Measurements from ENCODE around the gene ITGB8.

Gene ITGB8

GRCh38 chr7:20435305-20435704 lies 104.6 kb downstream of the ITGB8 start:
- no peak for DNase-seq

DNA sequence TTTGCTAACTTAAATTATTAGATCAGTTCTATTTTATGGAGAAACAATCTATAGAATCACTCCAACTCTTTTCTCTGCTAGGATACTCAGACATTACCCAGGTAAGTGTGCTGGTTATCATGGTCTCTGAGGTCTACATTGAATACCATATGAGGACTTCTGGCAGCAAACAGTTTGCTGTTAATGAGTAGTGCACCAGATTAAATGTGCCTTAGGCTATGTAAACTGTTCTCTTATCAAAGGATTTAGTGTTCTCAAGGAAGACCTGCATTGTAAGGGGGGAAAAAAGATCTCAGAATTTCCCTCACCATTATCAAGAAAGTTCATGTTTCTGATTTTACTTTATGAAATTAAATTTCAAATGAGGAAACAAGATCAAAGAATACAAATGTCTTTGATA lies 107.5 kb downstream of the ITGB8 start:
- no peak for DNase-seq

DNA sequence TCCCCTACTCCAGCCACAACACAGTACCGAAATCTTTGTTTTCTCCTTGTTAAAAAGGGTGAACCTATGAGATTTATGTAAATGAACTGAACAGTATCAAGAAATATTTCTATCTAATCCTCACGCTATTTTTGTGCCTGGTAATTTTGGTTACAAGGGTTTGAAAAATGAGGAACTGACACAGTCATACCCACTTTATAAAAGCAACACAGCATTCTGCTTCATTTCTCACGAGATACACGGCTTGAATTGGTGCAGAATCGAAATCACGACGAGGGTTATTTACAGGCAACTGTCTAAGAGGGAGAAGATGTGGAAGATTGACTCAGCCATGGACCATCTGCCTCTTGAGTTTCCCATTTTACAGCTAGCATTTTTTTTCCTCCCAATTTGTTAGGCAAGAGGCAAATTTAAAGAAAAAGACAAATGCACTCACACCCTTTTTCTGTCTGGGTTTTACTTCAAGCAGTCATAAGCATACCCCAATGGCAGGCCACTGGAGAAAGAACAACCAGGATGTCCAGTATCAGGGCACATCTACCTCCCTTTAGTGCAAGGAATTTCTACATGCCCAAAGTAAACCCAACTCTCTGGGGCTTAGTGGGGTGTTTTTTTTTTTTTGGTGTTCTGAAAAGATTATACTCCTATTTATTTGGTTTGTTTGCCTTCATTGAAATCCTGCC lies 108.1 kb downstream of the ITGB8 start:
- DNase-seq: no peak

- no peak for DNase-seq
Observed at GRCh38 chr7:20439416-20440185, 108.9 kb downstream of the ITGB8 start.

GRCh38 chr7:20440472-20441105 lies 109.9 kb downstream of the ITGB8 start:
- DNase-seq: no peak

- no peak for DNase-seq
Observed at GRCh38 chr7:20441346-20441745, 110.6 kb downstream of the ITGB8 start.

GRCh38 chr7:20441991-20442441 lies 111.3 kb downstream of the ITGB8 start:
- no peak for DNase-seq

- no peak for DNase-seq
Observed at GRCh38 chr7:20442951-20443350, 112.3 kb downstream of the ITGB8 start.

GRCh38 chr7:20444030-20444800 lies 113.5 kb downstream of the ITGB8 start:
- no peak for DNase-seq

DNA sequence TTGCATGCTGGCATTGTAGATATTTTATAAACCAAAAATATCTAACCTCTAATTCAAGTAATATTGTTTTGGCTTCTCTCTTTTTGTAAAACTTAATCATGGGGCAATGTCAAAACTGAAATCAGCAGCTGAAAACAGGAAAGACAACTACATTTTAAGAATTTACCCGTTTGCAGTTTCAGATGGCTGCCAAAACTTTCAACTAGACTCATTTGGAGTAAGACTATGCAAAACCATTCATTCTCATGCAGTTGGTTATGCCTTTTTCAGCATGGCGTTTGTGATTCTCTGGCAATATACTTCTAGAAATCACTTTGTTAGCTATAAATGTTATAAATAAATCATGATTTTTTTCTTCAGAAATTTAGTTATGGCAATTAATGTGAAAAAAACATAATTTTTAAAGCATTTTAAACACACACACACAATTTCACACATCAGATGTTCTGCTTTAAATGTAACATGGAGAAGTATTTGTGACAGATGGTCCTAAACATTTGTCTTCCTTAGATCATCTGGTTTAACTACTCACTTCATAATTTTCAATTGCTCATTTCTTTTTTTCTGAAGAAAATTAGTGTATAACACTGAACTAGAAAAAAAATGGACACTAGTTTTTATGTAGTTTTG lies 116.4 kb downstream of the ITGB8 start:
- DNase-seq: no peak

- no peak for DNase-seq
Observed at GRCh38 chr7:20449176-20449575, 118.5 kb downstream of the ITGB8 start.

GRCh38 chr7:20450536-20450935 lies 119.8 kb downstream of the ITGB8 start:
- no peak for DNase-seq

GRCh38 chr7:20454202-20454601 lies 123.5 kb downstream of the ITGB8 start:
- DNase-seq: no peak

GRCh38 chr7:20456701-20457100 lies 126.0 kb downstream of the ITGB8 start:
- DNase-seq: no peak

DNA sequence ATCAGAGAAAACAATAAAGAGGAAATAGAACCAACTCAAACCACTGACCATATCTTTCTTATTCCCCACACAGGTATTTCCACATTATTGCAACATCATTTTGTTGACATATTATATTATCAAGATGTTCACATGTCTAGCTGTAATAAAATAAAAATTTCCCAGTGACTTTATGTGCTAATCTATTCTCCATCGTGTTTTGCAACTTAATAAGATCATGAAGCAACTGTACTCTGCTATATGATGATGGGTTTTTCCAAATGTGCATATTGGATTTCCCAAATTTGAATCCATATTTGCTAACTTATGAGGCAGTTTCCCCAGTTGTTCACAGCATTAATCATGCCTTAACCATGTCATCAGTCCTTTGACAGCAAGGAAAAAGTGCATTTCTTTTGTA lies 127.8 kb downstream of the ITGB8 start:
- no peak for DNase-seq

- DNase-seq: no peak
Observed at GRCh38 chr7:20459419-20459818, 128.7 kb downstream of the ITGB8 start.

DNA sequence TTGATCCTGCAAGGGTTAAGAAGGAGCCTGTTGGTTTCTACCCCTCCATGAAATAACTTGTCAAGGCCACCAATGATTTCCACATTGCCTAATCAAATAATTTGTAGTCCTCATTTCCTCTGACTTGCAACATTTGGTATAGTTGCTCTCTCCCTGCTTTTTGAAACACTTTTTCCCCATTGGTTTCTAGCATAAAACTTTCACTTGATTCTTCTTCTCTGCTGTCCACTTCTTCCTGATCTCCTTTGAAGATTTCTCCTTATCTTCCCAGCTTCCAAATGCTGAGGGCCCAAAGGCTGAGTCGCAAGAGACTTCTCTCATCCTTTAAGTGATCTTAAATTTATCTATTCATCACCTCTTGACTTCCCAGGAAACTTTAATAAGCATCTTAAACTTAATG lies 134.2 kb downstream of the ITGB8 start:
- no peak for DNase-seq

Data from DMS79 (cell line).